GM12801 (cell line): ENCODE results near the gene SIK2.

Source experiments
- CTCF ChIP-seq: IDR thresholded peaks from one replicate; pipeline ENCODE4 v1.5.1; 2011; ENCODE audit warnings: control low read depth; ENCODE audit not compliant: insufficient read length; ENCODE audit errors: extremely low read depth

SIK2 gene

DNA sequence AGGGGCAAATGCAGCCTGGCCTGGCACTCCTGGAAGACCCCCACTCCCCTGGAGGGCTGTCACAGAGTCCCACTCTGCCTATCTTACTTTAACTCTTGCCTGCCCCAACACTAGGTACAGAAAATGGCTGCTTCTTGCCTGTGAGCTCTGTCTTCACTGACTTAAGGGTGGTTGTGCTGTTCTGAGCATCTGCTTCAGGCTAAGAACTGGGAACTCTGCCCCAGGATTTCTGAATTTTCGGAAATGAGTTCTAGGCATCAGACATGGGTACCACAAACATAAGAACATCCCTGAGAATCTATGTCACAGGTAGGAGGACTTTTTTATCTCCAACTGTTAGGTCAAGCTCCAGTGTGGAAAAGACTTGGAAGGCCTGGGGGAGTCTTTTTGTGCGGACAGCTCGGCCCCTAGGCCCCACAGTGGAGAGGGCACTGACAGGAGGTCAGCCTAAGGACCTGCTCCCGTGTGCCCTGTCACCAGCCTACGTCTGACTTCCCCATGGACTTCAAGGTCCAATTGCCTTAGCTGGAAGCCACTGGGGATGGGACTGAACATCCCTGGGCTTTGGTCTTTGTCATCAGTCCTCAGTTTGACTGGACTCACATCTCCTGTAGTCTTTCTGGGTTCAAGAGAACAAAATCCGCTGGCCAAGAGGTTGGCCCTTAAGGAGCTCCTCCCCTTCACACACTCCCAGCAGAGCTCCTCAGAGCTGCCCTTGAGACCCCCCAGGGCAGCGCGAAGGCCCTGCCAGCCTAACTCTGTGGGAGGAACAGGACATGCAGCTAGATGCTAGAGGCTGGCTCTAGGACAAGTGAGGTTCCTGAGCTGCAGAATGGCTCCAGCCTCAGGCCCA is 132.1 kb downstream of the SIK2 start:
- TF ChIP-seq CTCF: no peak

DNA sequence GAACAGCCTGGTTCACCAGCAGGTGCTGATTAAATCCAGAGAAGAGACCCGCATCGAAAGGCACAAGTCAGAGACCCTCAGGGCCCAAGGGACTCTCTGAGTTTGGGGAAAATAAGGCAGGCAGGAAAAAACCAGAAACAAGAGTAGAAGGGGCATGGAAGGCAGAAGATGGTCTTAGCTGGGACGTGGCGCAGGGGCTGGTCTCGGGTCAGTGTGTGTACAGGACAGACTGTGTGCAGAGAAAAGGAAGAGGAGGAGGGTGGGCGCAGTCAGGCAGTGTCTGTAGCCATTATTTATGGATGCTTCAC is 132.7 kb downstream of the SIK2 start:
- TF ChIP-seq CTCF: no peak

GRCh38 chr11:111735262-111736116 is 133.2 kb downstream of the SIK2 start:
- no peak for TF ChIP-seq CTCF

DNA sequence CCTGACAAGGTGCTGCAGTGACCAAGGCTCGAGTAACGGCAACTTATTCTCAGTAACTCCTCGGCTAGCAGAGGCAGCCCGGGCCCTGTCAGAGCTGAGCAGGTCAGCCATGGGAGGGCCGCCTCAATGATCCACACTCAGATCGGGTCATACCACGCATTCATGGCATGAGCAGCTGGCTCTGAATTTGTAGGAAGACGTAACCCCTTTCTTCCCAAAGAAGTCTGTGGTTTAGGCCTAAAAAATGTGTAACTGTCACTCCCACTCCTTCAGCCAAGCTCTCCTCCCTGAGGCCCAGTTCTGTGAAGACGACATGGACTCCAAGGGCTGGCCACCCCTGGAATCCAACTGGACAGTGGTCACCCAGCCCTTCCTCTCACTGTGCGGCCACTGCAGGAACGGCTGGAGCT is 133.9 kb downstream of the SIK2 start:
- no peak for TF ChIP-seq CTCF

DNA sequence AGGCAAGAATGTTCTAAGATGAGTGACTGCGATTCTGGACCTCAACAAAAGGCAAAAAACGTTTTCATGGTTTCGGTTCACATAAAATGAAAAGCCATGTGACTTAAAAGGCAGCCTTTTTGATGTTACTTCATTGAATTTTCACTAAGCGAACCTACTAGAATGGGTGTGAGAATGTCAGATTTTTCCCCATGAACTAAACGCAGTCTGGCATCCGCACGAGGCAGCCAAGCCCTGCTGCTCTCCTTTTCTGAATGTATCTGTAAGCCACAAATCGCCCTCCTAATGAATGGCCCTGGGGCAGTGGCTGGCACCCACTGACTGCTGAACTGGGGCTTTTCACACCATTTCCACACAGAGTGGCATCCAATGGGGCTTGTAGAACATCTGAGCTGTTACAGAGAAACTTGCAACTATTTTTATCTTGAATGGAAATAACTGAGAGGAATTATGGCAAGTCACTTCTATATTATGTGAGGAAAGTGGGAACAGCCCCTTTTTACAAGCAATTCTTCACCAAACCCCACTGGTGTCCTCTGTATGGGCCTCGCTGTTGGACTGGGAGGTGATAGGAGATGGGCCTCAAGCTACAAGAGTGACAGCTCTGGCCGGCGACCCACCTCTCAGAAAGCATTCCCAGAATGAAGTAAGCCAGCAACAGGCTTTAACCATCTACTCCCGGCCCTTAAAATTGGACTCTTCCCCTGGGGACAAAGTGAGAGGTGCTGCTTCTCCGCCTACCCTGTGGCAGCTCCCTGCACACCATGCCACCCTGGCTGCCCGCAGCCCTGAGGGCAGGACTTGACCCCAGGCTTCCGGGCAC is 134.6 kb downstream of the SIK2 start:
- TF ChIP-seq CTCF: no peak

- no peak for TF ChIP-seq CTCF
Measured at GRCh38 chr11:111737444-111738210, 135.4 kb downstream of the SIK2 start.
